Measurements from ENCODE around the gene CREBBP. TPM values are rescaled to one million over a fixed set of nuclear protein-coding genes. Genes with fewer than 3 reads are reported as not detected.

Gene CREBBP
- total and polyA plus RNA-seq, 2 donors from 2014 or later, result 5.9 to 74.6 TPM

GRCh38 chr16:3762107-3762750 lies 118.3 kb downstream of the CREBBP start:
- TF ChIP-seq, protein P1, sequence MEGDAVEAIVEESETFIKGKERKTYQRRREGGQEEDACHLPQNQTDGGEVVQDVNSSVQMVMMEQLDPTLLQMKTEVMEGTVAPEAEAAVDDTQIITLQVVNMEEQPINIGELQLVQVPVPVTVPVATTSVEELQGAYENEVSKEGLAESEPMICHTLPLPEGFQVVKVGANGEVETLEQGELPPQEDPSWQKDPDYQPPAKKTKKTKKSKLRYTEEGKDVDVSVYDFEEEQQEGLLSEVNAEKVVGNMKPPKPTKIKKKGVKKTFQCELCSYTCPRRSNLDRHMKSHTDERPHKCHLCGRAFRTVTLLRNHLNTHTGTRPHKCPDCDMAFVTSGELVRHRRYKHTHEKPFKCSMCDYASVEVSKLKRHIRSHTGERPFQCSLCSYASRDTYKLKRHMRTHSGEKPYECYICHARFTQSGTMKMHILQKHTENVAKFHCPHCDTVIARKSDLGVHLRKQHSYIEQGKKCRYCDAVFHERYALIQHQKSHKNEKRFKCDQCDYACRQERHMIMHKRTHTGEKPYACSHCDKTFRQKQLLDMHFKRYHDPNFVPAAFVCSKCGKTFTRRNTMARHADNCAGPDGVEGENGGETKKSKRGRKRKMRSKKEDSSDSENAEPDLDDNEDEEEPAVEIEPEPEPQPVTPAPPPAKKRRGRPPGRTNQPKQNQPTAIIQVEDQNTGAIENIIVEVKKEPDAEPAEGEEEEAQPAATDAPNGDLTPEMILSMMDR (IDR thresholded peaks at IDR 0.05; ENCODE audit: borderline replicate concordance, extremely low read depth, insufficient read depth), result no peak
- Histone ChIP-seq H3K9ac (ENCODE audit: low read length in 3 of 3) (no peak overlapping the region), H3K9me3 (ENCODE audit: control insufficient read depth in 2 of 3, insufficient read depth in 1 of 3, low read length in 3 of 3) (no peaks in the 10 kb centered on the region), H3K4me3 (ENCODE audit: low read length in 3 of 3) (no peak overlapping the region), H3K36me3 (ENCODE audit: control insufficient read depth in 2 of 3, insufficient read depth in 3 of 3, low read length in 3 of 3) (peaks cover 6 to 36% (median 22%) of the 10 kb centered on the region in 3 donors), H3K27ac (ENCODE audit: low read depth in 2 of 2, low read length in 2 of 2) (no peak overlapping the region), H3K4me1 (ENCODE audit: control insufficient read depth in 2 of 3, insufficient read depth in 2 of 3, low read depth in 1 of 3, low read length in 3 of 3) (no peaks in the 10 kb centered on the region), H3K27me3 (ENCODE audit: control insufficient read depth, insufficient read depth, low read length) (no peaks in the 10 kb centered on the region)
- intact Hi-C loops (cut with DNase I), result no loop called here
- FAIRE-seq, result no peak
- no peak for DNase-seq

DNA sequence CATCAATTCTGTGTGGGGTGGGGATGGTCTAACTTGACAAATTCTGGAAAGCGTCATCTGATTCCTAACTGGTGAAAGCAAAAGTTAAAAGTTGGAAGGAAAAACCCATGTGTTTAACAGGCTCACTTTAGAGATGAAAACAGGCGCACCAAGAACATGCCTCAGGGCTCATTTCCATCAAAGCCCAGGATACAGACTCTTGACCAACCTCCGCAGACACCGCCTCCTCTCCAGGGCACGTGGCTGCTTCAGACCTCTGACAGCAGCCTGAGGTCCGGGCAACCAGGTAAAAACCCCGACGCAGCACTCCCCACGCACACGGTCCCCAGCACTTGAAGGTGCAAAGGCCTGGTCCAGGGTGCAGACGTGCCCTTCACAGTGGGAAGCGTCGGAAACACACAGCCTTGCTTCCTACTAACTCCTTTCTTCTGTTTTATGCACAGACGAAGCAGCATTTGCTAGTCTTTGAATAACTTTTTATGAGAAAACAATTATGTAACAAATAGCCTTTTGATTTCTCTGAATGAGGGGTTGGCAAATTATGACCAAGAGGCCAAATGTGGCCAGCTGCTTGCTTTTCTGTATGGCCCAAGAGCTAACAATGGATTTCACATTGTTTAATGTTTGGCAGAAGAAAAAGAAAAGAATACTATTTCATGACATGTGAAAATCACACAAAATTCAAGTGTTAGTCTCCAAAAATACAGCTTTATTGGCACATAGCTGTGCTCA lies 119.0 kb downstream of the CREBBP start:
- Histone ChIP-seq H3K4me3 (ENCODE audit: low read length in 3 of 3) (no peak overlapping the region), H3K27me3 (ENCODE audit: control insufficient read depth, insufficient read depth, low read length) (no peaks in the 10 kb centered on the region), H3K4me1 (ENCODE audit: control insufficient read depth in 2 of 3, insufficient read depth in 2 of 3, low read depth in 1 of 3, low read length in 3 of 3) (no peaks in the 10 kb centered on the region), H3K36me3 (ENCODE audit: control insufficient read depth in 2 of 3, insufficient read depth in 3 of 3, low read length in 3 of 3) (peaks cover 9 to 36% (median 22%) of the 10 kb centered on the region in 3 donors), H3K9ac (ENCODE audit: low read length in 3 of 3) (no peak overlapping the region), H3K27ac (ENCODE audit: low read depth in 2 of 2, low read length in 2 of 2) (no peak overlapping the region), H3K9me3 (ENCODE audit: control insufficient read depth in 2 of 3, insufficient read depth in 1 of 3, low read length in 3 of 3) (no peaks in the 10 kb centered on the region)
- TF ChIP-seq, protein P1 (IDR thresholded peaks at IDR 0.05; ENCODE audit: borderline replicate concordance, extremely low read depth, insufficient read depth), result no peak
- DNase-seq (peak in 1 of 5 donors; percentile 8), FAIRE-seq (no peak)
- intact Hi-C loops (cut with DNase I), result no loop called here

- Histone ChIP-seq H3K4me1 (ENCODE audit: control insufficient read depth in 2 of 3, insufficient read depth in 2 of 3, low read depth in 1 of 3, low read length in 3 of 3) (peaks cover 0 to 2% (median 0%) of the 10 kb centered on the region in 3 donors), H3K9ac (ENCODE audit: low read length in 3 of 3) (no peak overlapping the region), H3K4me3 (ENCODE audit: low read length in 3 of 3) (no peak overlapping the region), H3K36me3 (ENCODE audit: control insufficient read depth in 2 of 3, insufficient read depth in 3 of 3, low read length in 3 of 3) (peaks cover 11 to 40% (median 19%) of the 10 kb centered on the region in 3 donors), H3K27ac (ENCODE audit: low read depth in 2 of 2, low read length in 2 of 2) (no peak overlapping the region), H3K9me3 (ENCODE audit: control insufficient read depth in 2 of 3, insufficient read depth in 1 of 3, low read length in 3 of 3) (no peaks in the 10 kb centered on the region), H3K27me3 (ENCODE audit: control insufficient read depth, insufficient read depth, low read length) (no peaks in the 10 kb centered on the region)
- FAIRE-seq (no peak), DNase-seq (no peak)
- TF ChIP-seq, protein P1 (IDR thresholded peaks at IDR 0.05; ENCODE audit: borderline replicate concordance, extremely low read depth, insufficient read depth), result no peak
- intact Hi-C loops (cut with DNase I), result no loop called here
Observed at GRCh38 chr16:3760518-3760917, 120.0 kb downstream of the CREBBP start.

Data from kidney (tissue), 14 donors.